Neural progenitor cell (in vitro differentiated cells): Measurements from ENCODE around the gene ZYG11A.

ENCODE experiments used
- CTCF ChIP-seq: fragments of 200-600 bp; sonication (generic); IDR thresholded peaks from 2 replicates; pipeline ENCODE4 v1.5.1; 2017; ENCODE audit warnings: antibody characterized with exemption, mild to moderate bottlenecking
- EZH2 ChIP-seq: fragments of 200-600 bp; sonication (generic); IDR thresholded peaks from 2 replicates; pipeline ENCODE4 v1.6.1; 2017; ENCODE audit warnings: antibody characterized with exemption, mild to moderate bottlenecking, moderate library complexity

GRCh38 chr1:52916241-52916975 lies 73.8 kb downstream of the ZYG11A start:
- TF ChIP-seq CTCF, result no peak
- TF ChIP-seq EZH2, result no peak
